IgD-negative memory B cell (primary cell): Measurements from ENCODE around the gene CHST6. TPM values are rescaled to one million over a fixed set of nuclear protein-coding genes. Genes with fewer than 3 reads are reported as not detected.

Experiments used
- polyA plus RNA-seq: library from polyadenylated mRNA; unstranded; fragments of 300-500 nt; fragmentation: Illumina TruSeq; gene quantifications from one replicate; pipeline ENCODE4 v1.2.3, GENCODE V29; 2021

Gene CHST6
- polyA plus RNA-seq, 1 donor from 2014 or later, result 0.13 TPM

Other genes with a start within 250 kb of the CHST6 start
- gene BCAR1, start 243.8 kb downstream of the CHST6 start, polyA plus RNA-seq, result not detected
- gene CFDP1, start 61.9 kb downstream of the CHST6 start, polyA plus RNA-seq, result 31.5 TPM
- gene TMEM170A, start 30.8 kb downstream of the CHST6 start, polyA plus RNA-seq, result 51.5 TPM
- not detected for gene CHST5, start 40.7 kb upstream of the CHST6 start, polyA plus RNA-seq
- 5.8 TPM for gene TMEM231, start 60.8 kb upstream of the CHST6 start, polyA plus RNA-seq
- 307 TPM for gene GABARAPL2, start 70.9 kb upstream of the CHST6 start, polyA plus RNA-seq
- gene ADAT1, start 127.8 kb upstream of the CHST6 start, polyA plus RNA-seq, result 39.3 TPM
- gene KARS1, start 152.2 kb upstream of the CHST6 start, polyA plus RNA-seq, result 184 TPM
- gene TERF2IP, start 152.3 kb upstream of the CHST6 start, polyA plus RNA-seq, result 128 TPM
- 0.18 TPM for gene CPHXL2, start 181.6 kb upstream of the CHST6 start, polyA plus RNA-seq
- gene DUXB, start 206.0 kb upstream of the CHST6 start, polyA plus RNA-seq, result not detected
- gene CPHXL, start 231.0 kb upstream of the CHST6 start, polyA plus RNA-seq, result not detected